Measurements from ENCODE around the gene CFAP77.

GRCh38 chr9:132422574-132422973 lies 12.6 kb downstream of the CFAP77 start:
- TF ChIP-seq CTCF (IDR thresholded peaks at IDR 0.05) (no peak), POLR2A (IDR thresholded peaks at IDR 0.05) (no peak)
